Cardiac fibroblast (primary cell): ENCODE measurements around the gene STEAP1B.
A peak's percentile ranks its signal among the peaks of the same experiment; 100 is the strongest.

ENCODE experiments used
- DNase-seq, 2 donors: peaks; one replicate each; pipeline versions ENCODE4 v3.0.0 to v3.0.0-alpha.2; 2010; ENCODE audit warnings: low read depth in 2 of 2
- H3K4me3 ChIP-seq, 2 donors: replicated peaks in 1 of 2; 1 replicate in 1 of 2; 2 replicates in 1 of 2; pipeline ENCODE4 v1.5.1; 2011; ENCODE audit warnings: low read depth in 2 of 2, low read length in 2 of 2, mild to moderate bottlenecking in 2 of 2, moderate library complexity in 1 of 2
- CTCF ChIP-seq: IDR thresholded peaks from one replicate; pipeline ENCODE4 v1.5.1; 2011; ENCODE audit warnings: low read depth, mild to moderate bottlenecking, low read length, inconsistent platforms

The STEAP1B gene

DNA sequence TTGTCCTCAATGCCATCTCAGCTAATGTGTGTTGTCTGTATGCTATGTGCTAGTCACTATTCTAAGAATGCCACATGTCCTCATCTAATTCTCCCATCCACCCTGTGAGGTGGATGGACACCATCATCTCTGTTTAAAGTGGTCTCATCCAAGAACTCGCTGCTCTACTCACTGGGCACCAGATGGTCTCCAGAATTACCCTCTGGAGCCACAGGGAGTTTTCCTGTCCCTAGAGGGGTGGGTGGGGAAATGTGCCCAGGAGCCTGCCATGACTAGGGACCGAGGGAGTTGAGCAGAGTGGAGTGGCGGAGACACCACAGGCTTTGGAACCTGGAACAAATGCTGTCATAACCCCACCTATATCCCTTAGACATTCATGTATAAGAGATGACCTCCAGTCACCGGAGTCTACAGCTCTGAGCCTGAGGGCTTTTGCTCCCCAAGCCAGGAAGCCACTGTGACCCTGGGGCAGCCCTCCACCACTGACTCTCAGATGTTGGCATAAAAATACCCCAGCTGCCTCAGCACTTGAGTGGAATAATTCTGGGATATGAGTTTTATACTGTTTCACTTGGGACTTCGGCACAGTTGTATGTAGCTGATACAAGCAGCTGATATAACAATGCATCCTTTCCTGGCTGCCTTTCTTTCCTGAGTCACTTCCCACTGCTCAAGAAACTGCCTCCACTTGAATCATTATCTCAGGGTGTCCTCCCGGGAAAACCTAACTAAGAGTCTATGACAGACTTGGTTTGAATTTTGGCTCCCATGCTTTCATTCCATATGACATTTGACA is 81.5 kb downstream of the STEAP1B start:
- TF ChIP-seq CTCF, result no peak
- H3K4me3 ChIP-seq, result no peak overlapping the region
- peak in 1 of 2 donors; percentile 38 for DNase-seq

- TF ChIP-seq CTCF, result no peak
- H3K4me3 ChIP-seq, result no peak overlapping the region
- no peak for DNase-seq
These were observed 82.1 kb downstream of the STEAP1B start for GRCh38 chr7:22417841-22418240.

DNA sequence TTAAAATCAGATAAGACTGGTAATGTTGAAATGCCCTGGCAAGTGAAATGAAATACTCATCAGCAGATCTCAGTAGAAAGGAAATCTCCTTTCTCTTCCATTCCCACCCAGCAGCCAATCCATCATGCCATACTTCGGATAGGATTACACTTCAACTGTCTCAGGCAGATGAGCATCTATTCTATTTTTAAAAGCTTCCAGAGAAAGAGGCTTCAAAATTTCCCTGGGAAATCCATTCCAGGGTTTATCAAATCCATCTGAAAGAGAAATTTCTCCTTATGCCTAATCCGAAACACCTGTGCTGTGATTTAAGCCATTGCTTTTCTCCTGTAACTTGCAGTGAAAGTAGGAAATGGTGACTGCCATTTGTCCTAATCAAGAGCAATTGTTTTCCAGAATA is 82.6 kb downstream of the STEAP1B start:
- no peak overlapping the region for H3K4me3 ChIP-seq
- TF ChIP-seq CTCF, result no peak
- DNase-seq, result no peak

GRCh38 chr7:22414424-22414823 is 85.6 kb downstream of the STEAP1B start:
- H3K4me3 ChIP-seq, result no peak overlapping the region
- DNase-seq, result no peak
- no peak for TF ChIP-seq CTCF

- no peak for TF ChIP-seq CTCF
- no peak for DNase-seq
- H3K4me3 ChIP-seq, result no peak overlapping the region
These were observed 86.8 kb downstream of the STEAP1B start for GRCh38 chr7:22413211-22413610.

DNA sequence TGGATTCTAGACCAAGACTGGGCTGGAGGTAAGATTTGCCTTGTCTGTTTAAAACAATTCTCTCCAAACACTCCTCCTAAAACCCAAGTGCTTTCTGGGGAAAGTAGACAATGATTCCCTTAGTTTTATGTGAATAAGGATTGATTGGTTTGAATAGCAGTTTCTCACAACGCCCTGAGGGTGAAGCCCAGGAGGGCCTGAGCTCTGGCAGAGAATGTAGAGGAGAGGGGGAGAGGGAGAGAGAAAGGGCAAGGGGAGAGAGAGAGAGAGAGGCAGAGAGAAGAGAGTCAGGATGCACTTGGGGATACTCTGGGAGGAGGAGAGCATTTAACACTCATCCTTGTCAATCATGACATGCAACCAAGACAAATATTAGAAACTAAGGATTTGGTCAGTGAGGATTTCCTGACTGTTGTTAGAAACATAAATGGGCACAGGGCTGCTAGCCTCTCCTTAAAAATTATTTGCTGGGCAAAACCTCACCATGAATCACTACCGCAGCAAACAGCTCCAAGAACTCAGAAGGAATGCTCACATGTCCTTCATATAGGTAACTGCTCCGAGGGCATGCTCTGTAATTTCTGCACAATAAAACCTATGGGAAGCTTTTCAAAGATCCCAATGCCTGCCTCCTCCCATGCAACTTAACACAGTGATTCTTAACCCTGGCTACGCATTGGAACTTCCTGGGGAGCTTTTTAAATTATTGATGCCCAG is 87.9 kb downstream of the STEAP1B start:
- no peak for DNase-seq

More for the DNA sequence above, 87.9 kb downstream of the STEAP1B start:
- no peak overlapping the region for H3K4me3 ChIP-seq
- no peak for TF ChIP-seq CTCF
